GM19023 (cell line): ENCODE data around the gene CPED1.

Source experiments
- ATAC-seq: cut with Tn5 transposase; IDR thresholded peaks from one replicate; pipeline ENCODE4 v1.9.1; 2021; ENCODE audit warnings: mild to moderate bottlenecking, moderate library complexity; ENCODE audit not compliant: unreplicated experiment

Gene CPED1

GRCh38 chr7:121334875-121335648, 346.6 kb downstream of the CPED1 start:
- ATAC-seq, result no peak

GRCh38 chr7:121336579-121336978, 348.1 kb downstream of the CPED1 start:
- ATAC-seq, result no peak

- no peak for ATAC-seq
These were observed 348.9 kb downstream of the CPED1 start for GRCh38 chr7:121337398-121337797.

- ATAC-seq, result no peak
These were observed 350.6 kb downstream of the CPED1 start for GRCh38 chr7:121339082-121339481.

GRCh38 chr7:121341933-121342332, 353.4 kb downstream of the CPED1 start:
- ATAC-seq, result no peak

- ATAC-seq, result no peak
These were observed 354.1 kb downstream of the CPED1 start for GRCh38 chr7:121342631-121343030.

- no peak for ATAC-seq
These were observed 354.8 kb downstream of the CPED1 start for GRCh38 chr7:121343302-121343701.

GRCh38 chr7:121344093-121344492, 355.6 kb downstream of the CPED1 start:
- ATAC-seq, result no peak

GRCh38 chr7:121344497-121344896, 356.0 kb downstream of the CPED1 start:
- ATAC-seq, result no peak
